ENCODE data around the gene HSPB9.

The HSPB9 gene

DNA sequence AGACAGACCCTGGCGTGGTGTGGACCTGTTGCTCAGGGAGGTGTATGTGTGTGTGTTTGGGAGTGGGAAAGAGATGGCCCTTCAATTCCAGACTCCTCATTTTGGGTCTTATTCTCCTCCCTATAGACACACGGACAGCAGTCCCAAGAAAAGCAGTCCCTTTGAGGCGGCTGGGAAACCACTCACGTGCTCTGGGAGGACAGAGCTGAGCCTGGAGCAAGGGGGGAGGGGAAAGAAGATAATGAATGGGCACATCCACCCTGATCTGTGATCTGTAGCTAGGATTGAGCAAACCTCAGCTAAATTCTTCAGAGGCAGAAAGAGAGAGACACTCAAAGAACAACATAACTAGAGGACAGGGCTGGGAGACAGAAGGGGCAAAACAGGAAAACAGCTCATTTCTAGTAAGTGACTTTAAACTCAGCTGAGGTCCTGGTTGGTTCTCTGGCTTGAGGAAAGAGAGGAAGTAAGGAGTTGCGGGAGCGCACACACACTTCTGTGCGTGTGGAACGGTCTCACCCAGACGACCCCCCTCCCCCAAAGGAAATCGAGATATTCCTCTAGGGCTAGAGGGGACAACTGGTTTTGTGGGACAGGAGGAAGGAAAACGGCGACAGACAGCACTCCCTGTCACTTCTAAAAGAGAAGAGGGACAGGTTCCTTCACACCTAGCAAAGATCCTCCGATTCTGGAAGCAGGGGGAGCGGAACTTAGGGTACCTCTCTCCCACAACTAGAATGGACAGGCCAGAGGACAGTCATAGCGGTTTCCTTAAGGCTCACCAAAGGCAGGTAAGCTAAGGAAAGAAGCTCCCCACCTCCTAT, 31.5 kb downstream of the HSPB9 start:
- TF ChIP-seq, protein P1, sequence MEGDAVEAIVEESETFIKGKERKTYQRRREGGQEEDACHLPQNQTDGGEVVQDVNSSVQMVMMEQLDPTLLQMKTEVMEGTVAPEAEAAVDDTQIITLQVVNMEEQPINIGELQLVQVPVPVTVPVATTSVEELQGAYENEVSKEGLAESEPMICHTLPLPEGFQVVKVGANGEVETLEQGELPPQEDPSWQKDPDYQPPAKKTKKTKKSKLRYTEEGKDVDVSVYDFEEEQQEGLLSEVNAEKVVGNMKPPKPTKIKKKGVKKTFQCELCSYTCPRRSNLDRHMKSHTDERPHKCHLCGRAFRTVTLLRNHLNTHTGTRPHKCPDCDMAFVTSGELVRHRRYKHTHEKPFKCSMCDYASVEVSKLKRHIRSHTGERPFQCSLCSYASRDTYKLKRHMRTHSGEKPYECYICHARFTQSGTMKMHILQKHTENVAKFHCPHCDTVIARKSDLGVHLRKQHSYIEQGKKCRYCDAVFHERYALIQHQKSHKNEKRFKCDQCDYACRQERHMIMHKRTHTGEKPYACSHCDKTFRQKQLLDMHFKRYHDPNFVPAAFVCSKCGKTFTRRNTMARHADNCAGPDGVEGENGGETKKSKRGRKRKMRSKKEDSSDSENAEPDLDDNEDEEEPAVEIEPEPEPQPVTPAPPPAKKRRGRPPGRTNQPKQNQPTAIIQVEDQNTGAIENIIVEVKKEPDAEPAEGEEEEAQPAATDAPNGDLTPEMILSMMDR (IDR thresholded peaks at IDR 0.05; ENCODE audit: control extremely low read depth, extremely low read depth, low read depth, missing control alignments), result no peak
- no peak for DNase-seq (ENCODE audit: extremely low spot score)
- ChIA-PET POLR2A (interaction anchor here (0.6 kb wide), 1 partner anchor 165 kb away, joined by 4 read pairs; no protein-coding TSS in a partner anchor), CTCF (interaction anchor here (0.7 to 1.9 kb wide), 9 partner anchors 10 to 129 kb away, joined by 3 to 10 read pairs (median 3); partner anchors contain the start of gene HCRT)

DNA sequence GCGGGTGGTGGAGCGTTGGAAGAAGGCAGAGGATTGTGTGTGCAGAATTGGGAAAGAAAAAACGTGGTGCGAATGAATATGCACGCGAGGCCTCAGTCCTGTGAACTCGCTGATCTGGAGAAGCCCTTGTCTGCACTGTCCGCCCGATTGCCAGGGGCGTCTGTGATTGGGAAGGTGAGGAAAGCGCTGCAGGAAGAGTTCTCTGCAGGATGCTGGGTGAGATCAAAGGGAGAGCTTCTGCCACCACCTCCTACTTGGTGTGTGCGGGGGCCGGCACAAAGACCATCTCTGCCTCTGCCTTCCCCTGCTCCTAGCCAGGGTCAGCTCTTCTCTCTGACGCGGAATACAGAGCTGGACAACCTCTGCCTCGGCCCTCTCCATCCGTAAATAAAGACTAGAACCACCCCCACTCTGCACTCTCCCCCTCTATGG, 33.0 kb downstream of the HSPB9 start:
- no peak for DNase-seq (ENCODE audit: extremely low spot score)
- TF ChIP-seq, protein P1 (IDR thresholded peaks at IDR 0.05; ENCODE audit: control extremely low read depth, extremely low read depth, low read depth, missing control alignments), result no peak
- CTCF ChIA-PET, result interaction anchor here (1.1 to 1.6 kb wide), 2 partner anchors 12 to 23 kb away, joined by 3 read pairs; no protein-coding TSS in a partner anchor
- POLR2A ChIA-PET, result interaction anchor here (0.5 kb wide), 1 partner anchor 189 kb away, joined by 3 read pairs; the partner anchor contains the start of gene CNP

DNA sequence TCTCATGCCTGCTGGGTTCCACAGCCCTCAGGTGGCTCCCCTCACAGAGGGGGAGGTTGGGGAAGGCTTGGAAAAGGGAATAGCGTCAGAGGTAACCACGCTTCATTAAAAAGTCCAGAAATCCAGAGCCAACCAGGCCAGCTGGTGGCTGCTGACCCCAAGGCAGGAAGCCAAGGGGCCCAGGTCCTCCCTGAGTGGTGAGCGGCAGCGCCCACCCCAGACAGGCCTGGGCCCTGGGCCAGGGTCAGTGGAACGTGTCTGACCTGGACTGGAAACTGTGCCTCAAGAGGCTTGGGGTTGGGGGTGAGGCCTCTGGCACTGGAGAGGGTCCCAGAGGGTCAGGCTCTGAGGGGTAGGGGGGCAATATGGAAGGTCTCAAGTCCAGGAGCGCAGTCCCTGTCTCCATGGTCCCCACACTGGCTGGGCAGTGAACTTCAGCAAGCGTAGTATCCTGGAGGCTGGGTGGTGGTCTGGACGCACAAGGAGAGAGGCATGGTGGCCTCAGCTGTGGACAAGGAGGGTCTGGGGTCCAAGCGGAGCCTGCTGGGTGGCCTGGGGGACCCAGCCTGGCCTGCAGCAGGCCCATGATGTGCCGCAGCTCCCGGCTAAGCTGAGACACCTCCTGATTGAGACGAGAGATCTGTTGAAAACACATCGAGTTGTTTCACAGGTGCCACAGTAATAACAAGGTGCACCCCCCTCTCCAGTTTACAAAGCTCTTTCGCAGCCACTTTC, 37.4 kb downstream of the HSPB9 start:
- POLR2A ChIA-PET, result interaction anchor here (0.7 kb wide), 1 partner anchor 180 kb away, joined by 3 read pairs; no protein-coding TSS in a partner anchor
- DNase-seq (ENCODE audit: extremely low spot score), result no peak
- TF ChIP-seq, protein P1 (IDR thresholded peaks at IDR 0.05; ENCODE audit: control extremely low read depth, extremely low read depth, low read depth, missing control alignments), result no peak
- CTCF ChIA-PET, result interaction anchor here (1.3 to 1.5 kb wide), 3 partner anchors 20 to 22 kb away, joined by 3 to 6 read pairs (median 4); partner anchors contain the start of gene KCNH4

DNA sequence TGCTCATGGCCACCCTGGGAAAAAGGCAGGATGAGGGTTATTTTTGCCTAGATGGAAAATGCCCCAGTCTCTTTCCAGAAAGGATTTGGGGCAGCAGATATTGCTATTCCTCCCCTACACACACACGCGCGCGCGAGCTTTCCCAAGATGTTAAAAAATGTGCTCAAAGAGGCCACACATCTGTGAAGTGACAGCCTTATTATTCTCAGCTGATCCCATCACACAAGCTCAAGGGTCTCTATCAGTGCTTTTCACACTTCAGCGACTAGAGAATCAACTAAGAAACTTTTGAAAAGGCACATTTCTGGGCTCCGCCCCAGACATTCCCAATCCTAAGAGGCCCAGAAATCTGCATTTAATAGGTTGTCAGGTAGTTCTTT, 37.9 kb downstream of the HSPB9 start:
- ChIA-PET CTCF (interaction anchor here (1.3 to 1.5 kb wide), 3 partner anchors 19 to 23 kb away, joined by 3 to 6 read pairs (median 4); partner anchors contain the start of gene KCNH4), POLR2A (interaction anchor here (0.7 kb wide), 1 partner anchor 180 kb away, joined by 3 read pairs; no protein-coding TSS in a partner anchor)
- DNase-seq (ENCODE audit: extremely low spot score), result no peak
- TF ChIP-seq, protein P1 (IDR thresholded peaks at IDR 0.05; ENCODE audit: control extremely low read depth, extremely low read depth, low read depth, missing control alignments), result no peak

DNA sequence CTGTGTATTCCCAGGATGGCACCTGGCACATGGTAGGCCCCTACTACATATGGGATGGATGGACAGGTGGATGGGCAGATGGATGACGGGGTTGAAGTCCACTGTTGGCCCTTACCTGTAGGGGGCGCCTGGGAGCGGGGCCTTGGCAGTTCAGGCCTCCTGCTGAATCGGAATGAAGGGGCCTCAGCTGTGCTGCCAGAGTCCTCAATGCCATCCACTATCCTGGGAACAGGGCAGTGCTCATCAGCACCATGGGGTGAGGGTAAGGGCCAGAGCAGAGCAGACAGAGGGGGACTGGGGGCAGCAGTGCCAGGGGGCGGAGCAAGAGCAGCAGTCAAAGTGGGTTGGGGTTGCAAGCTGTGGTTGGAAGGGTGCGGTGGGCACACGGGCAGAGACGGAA, 40.5 kb downstream of the HSPB9 start:
- ChIA-PET POLR2A (interaction anchor here (0.5 kb wide), 1 partner anchor 193 kb away, joined by 3 read pairs; no protein-coding TSS in a partner anchor), CTCF (interaction anchor here (1.3 to 3.7 kb wide), 4 partner anchors 10 to 31 kb away, joined by 3 to 30 read pairs (median 5); partner anchors contain the start of genes GHDC and KCNH4)
- DNase-seq (ENCODE audit: extremely low spot score), result peak; percentile 61
- TF ChIP-seq, protein P1 (IDR thresholded peaks at IDR 0.05; ENCODE audit: control extremely low read depth, extremely low read depth, low read depth, missing control alignments), result peak; percentile 35

Measured in GM10248 (cell line).